Epithelial cell of proximal tubule (primary cell): ENCODE results near the gene PRKAR2B. TPM values are rescaled to one million over a fixed set of nuclear protein-coding genes. Genes with fewer than 3 reads are reported as not detected.

ENCODE experiments used
- DNase-seq: peaks from one replicate; pipeline ENCODE4 v3.0.0-alpha.2; 2011; ENCODE audit warnings: low read depth
- H3K4me3 ChIP-seq: 2 replicates; pipeline ENCODE4 v1.5.1; 2011; ENCODE audit warnings: low read depth, mild to moderate bottlenecking, low read length
- total RNA-seq: library from RNA; depleted of rRNA; stranded (reverse); fragments of >200 nt; gene quantifications from 2 replicates; pipeline ENCODE4 v1.2.3, GENCODE V29; 2015
- TF ChIP-seq, protein P1 (sequence below): conservative IDR thresholded peaks from 2 replicates; pipeline ENCODE4 v1.5.1; 2012; ENCODE audit warnings: low read depth, mild to moderate bottlenecking, low read length

Gene PRKAR2B
- total RNA-seq, 1 donor from 2014 or later: 5.2 TPM

- DNase-seq: no peak
- H3K4me3 ChIP-seq: peak overlapping the region; percentile 70
- TF ChIP-seq, protein P1, sequence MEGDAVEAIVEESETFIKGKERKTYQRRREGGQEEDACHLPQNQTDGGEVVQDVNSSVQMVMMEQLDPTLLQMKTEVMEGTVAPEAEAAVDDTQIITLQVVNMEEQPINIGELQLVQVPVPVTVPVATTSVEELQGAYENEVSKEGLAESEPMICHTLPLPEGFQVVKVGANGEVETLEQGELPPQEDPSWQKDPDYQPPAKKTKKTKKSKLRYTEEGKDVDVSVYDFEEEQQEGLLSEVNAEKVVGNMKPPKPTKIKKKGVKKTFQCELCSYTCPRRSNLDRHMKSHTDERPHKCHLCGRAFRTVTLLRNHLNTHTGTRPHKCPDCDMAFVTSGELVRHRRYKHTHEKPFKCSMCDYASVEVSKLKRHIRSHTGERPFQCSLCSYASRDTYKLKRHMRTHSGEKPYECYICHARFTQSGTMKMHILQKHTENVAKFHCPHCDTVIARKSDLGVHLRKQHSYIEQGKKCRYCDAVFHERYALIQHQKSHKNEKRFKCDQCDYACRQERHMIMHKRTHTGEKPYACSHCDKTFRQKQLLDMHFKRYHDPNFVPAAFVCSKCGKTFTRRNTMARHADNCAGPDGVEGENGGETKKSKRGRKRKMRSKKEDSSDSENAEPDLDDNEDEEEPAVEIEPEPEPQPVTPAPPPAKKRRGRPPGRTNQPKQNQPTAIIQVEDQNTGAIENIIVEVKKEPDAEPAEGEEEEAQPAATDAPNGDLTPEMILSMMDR: no peak
Observed at GRCh38 chr7:107166736-107167426, 122.4 kb downstream of the PRKAR2B start.

GRCh38 chr7:107167483-107168232 lies 123.2 kb downstream of the PRKAR2B start:
- TF ChIP-seq, protein P1: peak; percentile 47
- H3K4me3 ChIP-seq: peak overlapping the region; percentile 70

GRCh38 chr7:107168233-107169119 lies 124.0 kb downstream of the PRKAR2B start, which contains the start of gene HBP1:
Gene HBP1, plus strand, starts transcription at chr7:107169003. Its CDS starts 10,891 bp downstream, at chr7:107179894.
- peak within 1 kb of the TSS; percentile 84 for H3K4me3 ChIP-seq
- peak; percentile 100 for DNase-seq
- TF ChIP-seq, protein P1: no peak

More at GRCh38 chr7:107167483-107168232, 123.2 kb downstream of the PRKAR2B start:
- DNase-seq: peak; percentile 93

DNA sequence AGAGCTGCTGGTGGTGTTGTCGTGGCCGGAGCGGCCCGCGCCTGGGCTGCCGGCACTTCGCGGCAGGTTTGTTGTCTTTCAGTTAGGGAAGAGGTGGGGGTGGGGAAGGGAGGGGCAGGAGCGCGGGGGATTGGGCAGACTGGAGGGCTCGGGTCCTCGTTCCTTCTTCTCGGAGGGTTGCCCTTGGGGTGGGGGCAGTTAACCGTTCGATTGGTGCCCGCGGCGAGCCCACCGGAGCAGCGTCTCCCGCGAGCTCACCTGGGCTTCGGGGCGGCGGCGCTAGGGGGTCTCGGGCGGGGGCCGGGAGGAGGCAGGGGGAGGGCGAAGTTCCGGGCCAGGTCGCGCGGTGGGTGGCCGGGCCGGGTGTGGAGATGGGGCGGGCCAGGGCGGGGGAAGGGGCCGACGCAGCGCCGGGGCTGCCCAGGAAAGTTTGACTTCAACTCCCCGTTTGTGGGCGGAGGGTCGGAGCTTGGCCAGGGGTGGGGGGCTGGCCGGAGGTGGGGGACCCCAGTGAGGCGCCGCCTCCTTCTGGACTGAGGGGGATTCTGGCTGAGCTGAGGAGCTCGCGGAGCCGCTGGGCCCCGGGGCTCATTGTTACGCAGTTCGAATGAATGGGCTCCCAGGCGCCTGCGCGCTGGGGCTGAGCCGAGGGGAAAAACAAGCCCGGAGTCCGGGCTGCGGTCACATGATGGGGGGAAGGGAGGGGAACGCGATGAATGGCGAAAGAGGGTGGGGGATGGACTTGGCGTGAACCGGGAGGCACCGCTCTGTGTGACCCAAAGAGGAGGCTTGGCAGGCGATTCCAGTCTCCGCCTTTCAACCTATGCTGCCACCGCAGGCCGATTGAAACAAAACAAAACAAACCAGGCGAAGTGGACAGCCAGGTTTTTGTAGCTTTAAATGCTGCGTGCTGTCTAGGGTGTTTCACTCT lies 124.9 kb downstream of the PRKAR2B start:
- TF ChIP-seq, protein P1: no peak
- H3K4me3 ChIP-seq: peak overlapping the region; percentile 84
- peak; percentile 80 for DNase-seq

DNA sequence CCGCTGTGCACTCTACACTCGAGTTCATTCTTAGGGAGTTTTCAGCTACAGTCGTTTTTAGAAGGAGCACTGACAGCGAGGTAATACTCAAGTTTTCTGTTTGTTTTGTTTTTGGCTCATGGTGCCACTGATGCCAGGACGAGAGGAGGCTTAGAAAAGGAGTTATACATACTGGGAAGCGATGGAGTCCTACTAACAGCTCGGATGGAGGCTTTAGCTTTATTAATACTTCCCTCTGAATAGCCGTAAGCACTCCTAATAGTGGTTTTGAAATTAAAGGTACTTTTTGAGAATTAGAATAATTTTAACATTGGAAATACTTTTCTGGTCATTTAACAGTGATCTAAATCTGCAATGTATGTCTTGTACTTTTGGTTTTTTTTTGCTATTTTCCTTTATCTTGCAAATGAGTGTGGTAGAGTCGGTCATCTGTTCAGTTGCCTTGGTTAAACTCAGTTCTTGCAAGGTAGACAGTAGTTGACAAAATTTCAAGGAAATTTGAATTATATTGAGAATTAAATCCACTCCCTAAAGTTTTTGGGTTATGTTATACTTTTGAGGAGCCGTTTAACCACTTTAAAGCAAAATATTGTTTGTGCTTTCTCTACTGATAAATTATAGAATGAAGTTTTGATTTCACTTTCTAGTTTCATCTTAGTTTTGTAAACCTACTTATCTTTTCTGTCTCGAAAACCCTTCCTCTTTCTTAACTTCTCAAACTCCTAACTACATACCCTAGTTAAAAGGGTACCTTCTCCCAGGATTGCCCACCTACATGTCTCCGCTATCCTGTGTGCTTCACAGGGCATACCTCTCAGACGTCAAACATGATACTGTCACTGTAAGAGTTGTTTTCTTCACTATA lies 125.8 kb downstream of the PRKAR2B start:
- TF ChIP-seq, protein P1: no peak
- DNase-seq: no peak
- H3K4me3 ChIP-seq: peak overlapping the region; percentile 84
